T-helper 1 cell treated with Interleukin-12 subunit alpha and Interleukin-12 subunit beta and Interleukin-4 antibody, amounts not matched to agents 30 ng/mL and 1 ng/mL, for 36 hours (primary cell): Measurements from ENCODE around the gene PYGL. TPM values are rescaled to one million over a fixed set of nuclear protein-coding genes. Genes with fewer than 3 reads are reported as not detected.

Experiments
- intact Hi-C: fragments of 100-400 bp; cut with micrococcal nuclease; formaldehyde crosslinking; loops from one replicate; pipeline ENCODE4 v1.15.1; 2024
- total RNA-seq: library from RNA; stranded (reverse); gene quantifications from 2 replicates; pipeline ENCODE4 v1.2.3, GENCODE V29; 2022

PYGL gene
- total RNA-seq = not detected in 2 replicates

DNA sequence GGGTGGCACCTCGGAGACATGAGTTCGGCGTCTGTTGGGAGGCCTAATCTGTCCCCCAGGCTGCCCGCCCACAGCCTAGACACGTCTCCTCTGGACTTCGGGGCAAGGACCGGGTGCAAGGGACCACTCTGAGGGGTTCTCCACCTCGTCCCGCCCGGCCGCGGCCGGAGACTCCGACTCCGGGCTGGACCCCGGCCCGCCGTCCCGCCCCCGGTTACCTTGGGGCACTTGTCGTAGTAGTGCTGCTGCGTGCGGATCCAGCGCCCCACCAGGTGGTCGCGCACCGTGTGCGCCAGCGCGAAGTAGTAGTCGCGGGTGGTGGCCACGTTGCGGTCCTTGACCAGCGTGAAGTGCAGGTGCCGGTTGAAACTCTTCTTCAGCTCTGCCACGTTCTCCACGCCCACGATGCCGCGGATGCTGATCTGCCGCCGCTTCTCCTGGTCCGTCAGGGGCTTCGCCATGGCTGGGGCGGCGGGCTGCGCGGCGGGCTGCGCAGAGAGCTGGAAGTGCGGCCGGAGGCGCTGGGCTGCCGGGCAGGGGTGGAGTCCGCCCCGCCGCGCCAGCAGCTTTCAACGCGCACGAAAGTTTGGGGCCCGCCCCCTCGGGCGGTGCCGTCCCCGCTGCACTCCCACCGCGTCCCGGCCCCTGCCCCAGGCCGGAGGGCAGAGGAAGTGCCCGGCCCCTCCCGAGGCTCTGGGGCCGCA is at the start of gene PYGL:
TSS of gene PYGL (minus strand) at position 541 of the 704 bp plus-strand sequence. CDS start at position 461, 80 bp downstream.
- intact Hi-C loops = no loop called here

DNA sequence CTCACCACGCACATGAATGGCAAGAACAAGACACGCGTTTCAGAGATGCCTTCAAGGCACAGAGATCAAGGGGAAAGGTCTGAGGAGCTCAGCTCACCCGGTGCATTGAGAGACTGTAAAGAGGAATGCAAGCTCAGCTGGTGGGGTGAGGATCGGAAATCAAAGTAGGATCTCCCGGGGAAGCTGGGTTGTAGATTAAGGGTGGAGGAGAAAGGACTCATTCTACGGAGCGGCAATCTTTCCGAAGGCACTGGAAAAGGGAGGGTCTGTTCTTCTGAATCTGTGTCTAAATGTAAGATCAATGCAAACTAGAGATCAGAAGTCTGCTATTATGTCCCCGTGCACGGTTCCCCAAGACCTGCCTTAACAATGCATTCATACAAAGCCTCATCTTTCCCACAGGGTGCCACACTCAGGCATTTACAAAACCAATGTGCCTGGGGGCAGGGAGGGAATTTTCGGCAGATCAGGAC is 41.6 kb upstream of the PYGL start:
- intact Hi-C loops = no loop called here

DNA sequence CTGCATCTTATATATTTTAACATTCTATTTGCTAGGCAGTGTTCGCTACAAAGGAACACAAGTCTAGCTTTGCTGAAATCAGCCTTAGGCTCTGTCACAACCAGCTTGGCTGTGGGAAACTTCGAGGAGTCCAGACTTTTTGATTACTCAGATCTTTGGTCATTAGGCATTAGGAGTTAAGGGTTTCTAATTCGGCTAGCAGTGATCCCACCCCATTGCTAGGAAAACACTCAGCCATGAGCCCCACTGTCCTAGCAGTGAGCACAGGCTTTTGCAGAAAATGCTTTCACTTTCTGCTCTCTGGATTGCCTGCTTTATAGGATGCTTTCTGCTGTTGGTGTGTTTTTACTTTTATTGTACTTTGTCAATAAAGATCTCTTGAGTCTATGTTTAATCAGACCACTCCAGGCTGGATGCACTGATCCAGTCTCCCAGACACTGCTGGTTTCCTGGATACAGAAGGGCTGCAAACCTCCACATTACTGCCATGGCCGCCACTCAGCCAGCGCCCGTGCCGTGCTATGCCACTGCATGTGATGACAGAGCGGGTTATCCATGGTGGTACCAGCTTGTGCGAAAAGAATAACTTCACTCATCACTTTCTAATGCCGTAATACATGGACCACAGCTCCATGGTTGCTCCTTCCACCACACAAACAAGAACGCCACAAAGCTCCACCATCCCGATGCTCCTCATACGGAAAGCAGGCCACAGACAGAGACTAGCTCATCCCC is 41.0 kb upstream of the PYGL start:
- intact Hi-C loops = no loop called here

DNA sequence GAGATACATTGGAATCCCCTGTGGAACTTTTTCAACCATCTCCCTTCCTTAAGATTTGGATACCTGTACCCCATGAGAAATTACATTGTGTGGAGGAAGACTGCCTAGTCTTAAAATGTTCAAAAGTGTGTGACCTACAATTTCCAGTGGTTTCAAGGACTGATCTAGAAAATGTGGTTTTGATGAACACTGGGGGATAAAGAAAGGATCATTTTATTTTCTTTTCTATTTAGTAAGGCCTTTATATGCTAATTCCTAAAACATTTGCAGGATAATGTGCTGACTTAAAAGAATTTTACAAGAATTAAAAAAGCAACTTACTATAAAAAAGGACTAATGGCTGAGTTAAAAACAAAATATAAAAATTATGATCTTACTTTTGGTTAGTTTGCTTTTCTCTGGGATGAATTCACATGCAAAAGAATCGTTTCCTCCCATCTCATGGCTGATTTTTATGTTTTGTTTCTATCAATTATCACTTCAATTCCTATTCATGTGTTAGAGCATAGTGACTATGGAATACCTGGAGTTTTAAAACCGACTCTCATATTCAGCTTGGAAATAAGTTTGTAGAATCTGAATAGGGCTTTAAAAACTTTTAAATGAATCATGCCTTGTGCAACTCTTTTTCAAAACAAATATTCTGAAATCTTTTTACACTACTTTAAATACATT is 39.9 kb upstream of the PYGL start:
- intact Hi-C loops = no loop called here

DNA sequence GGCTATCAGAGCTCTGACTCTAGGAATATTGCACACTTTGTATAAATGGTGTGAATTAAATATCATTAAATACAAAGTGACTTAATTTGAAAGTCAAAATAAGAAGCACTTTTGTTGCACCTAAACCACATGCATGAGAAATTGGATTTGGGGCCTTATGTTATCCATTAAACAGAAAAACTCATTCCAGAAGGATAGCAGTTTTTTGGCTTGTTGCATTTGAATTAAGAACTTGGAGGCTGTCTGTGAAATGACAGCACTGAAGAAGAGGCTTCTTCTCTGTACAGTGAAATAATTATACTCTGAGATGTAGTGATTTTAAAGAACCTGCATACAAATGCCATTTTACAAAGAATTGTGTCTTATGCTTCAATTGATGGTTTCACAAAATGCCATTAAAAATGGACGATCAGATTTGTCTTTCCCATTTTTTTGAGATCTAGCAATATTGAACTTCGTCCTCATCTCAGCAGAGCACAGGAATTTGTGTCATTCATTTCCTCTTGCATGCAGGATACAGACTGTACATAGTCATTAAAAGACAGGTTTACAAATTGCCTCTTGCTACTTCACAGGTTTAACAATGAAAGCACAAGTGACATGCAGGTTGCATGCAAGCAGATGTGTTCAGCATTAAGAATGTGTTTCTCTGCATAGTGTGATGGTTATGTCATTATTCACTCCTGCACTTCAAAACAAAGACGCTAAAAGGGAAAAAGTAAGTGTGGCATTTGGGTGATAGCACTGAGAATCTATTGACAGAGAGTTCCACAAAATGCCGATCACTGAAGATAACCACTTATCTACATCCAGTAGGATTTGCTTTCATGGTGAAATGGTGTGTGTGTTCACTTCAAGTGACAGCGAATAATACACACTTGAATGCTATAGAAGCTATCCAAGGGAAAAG is 35.9 kb upstream of the PYGL start:
- intact Hi-C loops = no loop called here

DNA sequence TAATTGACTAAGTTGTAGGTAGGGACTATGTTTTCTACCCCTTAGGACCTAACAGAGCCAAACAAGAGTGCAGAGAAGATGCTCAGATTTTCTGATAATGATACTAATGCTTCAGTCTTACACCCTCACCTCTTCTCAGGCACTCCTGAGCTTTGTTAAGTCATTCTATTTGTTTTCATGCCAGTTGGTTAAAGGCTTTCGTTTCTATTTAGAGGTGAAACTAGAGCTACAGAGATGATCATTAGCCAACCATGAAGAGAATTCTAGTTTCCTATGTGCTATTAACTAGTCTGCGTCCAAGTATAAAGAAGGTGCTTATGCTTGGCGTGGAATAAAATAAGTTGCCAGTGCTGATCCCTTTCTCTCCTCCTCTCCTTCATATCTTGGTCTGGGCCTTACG is 34.6 kb upstream of the PYGL start:
- intact Hi-C loops = no loop called here

DNA sequence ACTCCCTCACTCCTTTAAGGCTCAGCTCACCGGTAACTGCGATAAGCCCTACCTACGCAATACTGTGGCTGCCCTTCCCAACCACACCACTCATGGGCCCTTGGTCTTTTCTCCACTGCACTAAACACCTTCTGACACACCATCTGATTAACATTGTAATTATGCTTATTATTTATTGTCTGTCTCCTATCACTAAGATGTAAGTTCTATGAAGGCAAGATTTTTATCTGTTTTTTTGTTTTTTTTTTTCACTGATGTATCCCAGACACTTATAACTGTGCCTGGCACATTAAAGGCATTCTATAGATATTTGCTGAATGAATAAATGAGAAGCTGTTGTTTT is 34.2 kb upstream of the PYGL start:
- intact Hi-C loops = no loop called here

DNA sequence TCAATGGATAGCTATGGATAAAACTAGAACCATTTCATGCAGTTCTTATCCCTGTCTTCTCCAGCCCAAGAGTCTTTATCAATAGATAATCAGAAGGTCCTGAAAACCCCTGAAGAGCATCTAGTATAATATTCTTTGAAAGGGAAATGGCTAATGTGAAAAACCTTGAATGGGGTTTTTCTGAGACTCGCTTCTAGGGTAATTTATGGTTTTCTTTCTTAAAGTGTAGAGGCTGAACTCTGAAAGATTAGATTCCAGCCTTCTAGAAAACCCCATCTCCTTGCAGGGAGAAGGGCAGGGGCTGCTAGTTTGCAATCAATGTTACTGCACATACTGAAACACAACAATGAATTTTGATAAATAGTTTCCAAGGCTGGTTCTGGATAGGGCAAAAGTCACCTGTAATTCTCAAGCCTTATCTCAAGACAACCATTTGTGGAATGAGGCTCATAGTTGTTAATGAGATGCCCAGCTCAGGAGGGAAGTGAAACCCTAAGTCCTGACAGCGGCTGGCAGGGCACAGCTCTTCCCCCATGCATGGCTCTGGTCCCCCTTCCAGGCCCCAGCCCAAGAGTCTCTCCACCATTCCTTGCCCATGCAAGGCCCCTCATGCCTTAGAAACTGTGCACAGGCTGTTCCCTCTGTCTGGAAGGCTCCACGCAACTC is 33.7 kb upstream of the PYGL start:
- intact Hi-C loops = no loop called here

DNA sequence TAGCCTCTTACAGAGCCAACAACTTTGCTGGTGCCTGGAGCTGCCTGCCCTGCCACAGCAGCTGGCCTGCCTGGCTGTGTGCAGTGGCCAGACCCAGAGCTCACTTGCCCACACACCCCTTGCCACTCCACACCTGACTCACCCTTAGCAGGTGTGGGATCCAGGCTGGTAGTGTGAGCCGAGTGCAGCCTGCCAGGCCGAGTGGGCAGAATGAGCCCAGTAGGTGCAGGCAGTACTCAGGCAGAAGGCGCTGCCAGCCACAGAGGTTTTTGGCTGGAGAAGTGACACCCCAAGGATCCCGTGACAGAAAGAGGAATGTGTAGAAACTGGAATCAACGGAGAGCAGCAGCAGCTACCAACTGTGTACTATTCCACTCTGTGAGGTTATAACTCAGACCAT is 29.8 kb upstream of the PYGL start:
- intact Hi-C loops = no loop called here

DNA sequence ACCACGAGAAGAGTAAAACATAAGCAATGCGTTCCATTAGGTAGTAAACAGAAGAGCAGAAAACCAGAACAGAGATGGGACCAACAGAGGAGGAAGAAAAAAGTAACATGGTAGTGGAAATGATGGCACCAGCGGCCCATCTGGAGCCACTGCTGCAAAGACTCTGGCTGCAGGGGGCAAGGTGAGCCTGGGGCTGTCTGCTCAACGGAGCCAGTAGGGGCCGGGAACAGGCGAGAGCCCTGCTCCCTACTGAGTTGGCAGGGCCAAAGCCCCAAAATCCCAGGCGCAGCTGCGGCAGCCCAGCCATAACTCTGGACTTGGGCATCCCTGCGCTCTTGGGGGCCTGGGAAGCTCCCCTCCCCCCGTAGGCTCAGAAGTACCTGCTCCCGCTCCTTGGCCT is 28.5 kb upstream of the PYGL start:
- intact Hi-C loops = no loop called here

DNA sequence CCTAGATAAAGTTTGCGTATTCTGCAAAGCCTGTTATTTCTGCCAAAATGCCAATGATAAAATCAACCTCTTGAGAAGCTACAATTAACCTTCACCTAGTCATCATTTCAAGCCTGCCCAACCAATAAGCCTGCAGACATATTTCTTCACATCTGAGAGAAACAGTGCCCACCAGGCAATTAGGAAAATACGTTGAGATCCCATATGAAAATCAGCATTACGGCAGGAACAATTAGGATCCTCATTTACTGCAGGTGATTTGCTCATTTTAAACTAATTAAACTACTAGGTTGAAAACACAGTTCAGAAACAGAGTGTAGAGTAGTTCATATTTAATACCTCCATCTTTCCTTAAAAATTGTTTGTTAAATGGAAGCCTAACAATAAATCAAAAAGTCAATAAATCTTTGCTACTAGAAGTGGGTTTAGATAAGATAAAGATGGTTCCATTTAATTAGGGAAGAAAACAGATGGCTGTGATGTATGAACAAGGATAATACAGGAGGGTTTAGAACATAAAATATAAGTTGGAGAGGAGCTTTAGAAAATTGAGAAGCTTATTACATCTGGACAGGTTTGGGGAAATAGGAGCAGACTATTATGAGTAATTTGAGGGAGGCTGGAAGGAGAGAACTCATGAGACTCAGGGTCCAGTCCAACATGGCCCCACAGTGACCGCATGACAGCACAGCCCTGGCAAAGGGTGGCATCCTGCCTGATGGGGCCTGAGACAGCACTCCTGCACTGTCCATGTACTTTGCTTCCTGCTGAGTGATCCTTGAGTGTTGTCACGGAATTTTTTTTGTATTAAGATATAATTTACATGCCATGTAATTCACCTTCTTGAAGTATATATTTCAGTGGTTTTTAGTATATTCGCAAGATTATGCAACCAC is 26.9 kb upstream of the PYGL start:
- intact Hi-C loops = no loop called here

DNA sequence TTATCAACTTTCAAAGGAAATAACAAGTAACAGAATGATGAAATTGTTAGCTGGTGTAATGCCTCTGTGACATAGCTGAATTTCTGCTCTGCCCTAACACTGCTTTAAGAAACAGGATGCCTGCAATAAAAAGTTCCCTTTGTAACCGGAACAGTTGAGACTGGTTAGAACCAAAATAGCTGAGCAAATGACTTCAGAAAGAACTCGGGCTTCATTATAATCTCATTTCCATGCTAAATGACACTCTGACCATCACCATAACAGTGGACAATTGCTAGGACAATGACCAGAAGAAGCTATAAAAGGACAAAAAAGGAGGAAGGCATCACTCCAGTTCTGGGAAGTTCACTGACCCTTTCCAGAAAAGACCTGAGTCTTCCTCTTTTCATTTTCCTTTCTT is 23.5 kb upstream of the PYGL start:
- intact Hi-C loops = no loop called here

DNA sequence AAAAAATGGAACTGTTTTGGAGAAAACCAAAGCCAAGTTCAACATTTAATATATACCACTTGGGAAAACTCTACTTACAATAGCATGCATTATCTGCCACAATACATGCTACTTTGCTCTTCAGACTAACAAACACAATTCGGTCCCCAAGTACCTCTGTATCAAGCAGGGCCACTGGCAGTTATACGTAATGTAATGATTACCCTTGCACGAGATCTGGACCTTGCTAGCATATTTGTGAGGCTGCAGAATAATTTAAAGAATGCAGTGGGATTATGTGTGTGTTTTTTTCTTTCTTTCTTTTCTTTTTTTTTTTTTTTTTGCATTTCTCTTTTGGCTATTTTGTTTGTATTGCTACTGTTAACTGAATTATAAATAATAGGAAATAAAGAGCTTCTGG is 22.8 kb upstream of the PYGL start:
- intact Hi-C loops = no loop called here

DNA sequence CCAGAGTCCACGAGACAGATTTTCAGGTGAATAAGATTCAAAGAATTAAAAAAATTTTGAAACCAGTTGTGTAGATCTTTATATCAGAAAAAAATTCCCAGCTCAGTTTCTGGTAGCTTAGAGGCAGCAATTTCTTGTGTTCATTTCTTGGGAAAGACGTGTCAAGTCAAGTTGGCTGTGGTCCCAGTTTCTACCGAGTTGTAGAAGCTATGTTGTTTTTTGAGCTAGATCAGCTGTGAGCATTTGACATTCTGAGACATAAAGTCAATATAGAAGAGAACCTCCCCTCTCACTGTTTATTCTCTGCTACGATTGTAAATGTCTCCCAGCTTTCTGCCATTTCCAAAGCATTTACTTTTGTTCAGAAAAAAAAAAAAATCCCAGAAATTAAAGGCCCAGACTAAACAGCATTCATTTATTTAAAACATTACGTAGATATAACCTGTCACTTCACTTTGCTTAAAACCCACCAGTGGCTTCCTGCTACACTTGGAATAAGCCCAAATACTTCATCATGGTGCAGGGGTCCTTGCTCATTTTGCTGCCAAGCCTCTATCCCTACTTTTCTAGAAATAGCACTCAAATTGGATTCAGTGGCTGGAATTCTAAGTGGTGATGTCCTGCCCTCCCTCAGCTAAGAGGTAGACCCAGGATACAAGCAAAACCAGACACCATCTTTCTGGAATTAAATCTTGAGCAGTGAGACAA is 20.6 kb upstream of the PYGL start:
- intact Hi-C loops = no loop called here

DNA sequence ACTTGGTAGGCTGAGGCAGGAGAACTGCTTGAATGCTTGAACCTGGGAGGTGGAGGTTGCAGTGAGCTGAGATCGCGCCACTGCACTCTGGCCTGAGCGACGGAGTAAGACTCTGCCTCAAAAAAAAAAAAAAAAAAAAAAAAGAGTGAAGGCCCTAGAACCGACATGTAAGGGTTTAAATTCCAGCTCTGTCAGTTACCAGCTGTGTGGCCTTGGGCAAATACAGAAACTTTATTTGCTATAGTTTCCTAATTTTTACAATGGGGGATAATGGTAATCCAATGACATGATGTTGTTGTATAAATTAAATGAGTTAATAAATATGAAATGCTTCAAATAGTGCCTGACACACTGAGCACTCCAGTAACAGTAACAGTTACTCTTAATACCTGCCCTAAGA is 19.6 kb upstream of the PYGL start:
- intact Hi-C loops = no loop called here

DNA sequence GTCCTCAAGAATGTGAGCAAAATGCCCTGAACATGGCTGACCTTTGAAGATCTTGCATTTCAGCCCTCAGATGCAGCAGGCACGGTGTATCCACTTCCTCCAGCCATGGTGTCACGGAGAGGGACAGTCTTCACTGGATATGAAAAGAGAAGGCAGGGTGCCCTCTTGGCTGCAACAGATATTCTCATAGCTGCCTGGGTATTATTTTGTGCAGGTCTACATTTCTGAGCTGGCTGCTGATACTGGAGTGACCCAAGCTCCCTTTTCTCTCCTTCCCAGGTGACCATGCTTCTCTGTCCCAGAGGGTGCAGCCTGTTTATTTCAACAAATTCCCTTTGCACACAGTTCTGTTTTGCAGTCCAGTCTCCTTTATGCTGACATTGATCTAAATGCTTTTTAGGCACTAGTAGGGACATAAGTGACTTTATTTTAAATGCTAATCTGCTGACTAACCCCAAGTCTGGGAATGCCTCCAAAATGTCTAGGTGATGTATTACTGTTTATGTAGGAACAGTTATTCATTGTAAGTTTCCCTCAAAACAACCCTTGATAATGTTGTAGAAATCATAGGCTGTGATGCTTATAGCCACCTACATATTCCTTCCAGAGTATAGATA is 17.4 kb upstream of the PYGL start:
- intact Hi-C loops = no loop called here

DNA sequence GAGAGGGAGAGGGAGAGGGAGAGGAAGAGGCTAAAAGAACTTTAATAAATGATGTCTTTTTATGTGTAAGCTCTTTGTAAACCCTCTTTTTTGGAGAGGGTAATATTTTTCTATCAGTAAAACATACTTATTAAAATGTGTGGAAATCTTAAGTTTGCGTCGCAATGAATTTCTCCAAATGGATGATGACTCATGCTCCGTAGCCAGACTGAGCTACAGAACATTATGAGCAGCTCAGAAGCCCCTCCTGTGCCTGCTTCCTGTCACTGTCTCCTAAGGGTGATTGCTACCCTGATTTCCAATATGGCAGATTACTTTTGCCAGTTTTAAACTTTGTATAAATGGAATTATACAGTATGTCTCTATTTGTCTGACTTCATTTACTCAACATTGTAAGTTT is 13.0 kb upstream of the PYGL start:
- intact Hi-C loops = loop anchor here (10.0 kb wide), 1 partner anchor 268 kb away; no protein-coding TSS in a partner anchor

DNA sequence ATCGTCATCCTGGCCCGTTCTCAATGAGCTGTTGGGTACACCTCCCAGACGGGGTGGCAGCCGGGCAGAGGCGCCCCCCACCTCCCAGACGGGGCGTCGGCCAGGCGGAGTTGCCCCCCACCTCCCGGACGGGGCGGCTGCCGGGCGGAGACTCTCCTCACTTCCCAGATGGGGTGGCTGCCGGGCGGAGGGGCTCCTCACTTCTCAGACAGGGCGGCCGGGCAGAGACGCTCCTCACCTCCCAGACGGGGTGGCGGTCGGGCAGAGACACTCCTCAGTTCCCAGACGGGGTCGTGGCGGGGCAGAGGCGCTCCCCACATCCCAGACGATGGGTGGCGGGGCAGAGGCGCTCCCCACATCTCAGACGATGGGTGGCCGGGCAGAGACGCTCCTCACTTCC is 12.1 kb upstream of the PYGL start:
- intact Hi-C loops = loop anchor here (10.0 kb wide), 1 partner anchor 268 kb away; no protein-coding TSS in a partner anchor
